GM12892 (cell line): ENCODE results near the gene ABCA1.

Source experiments
- POLR2A ChIP-seq: IDR thresholded peaks from 2 replicates; pipeline ENCODE4 v1.6.1; 2011; ENCODE audit warnings: low read depth, low read length, control low read depth
- POLR2AphosphoS5 ChIP-seq: IDR thresholded peaks from 2 replicates; pipeline ENCODE4 v1.6.1; 2011; ENCODE audit warnings: low read depth, low read length, control low read depth
- TAF1 ChIP-seq: IDR thresholded peaks from 2 replicates; pipeline ENCODE4 v1.6.1; 2011; ENCODE audit warnings: low read depth, mild to moderate bottlenecking, control low read depth, low read length, borderline replicate concordance

DNA sequence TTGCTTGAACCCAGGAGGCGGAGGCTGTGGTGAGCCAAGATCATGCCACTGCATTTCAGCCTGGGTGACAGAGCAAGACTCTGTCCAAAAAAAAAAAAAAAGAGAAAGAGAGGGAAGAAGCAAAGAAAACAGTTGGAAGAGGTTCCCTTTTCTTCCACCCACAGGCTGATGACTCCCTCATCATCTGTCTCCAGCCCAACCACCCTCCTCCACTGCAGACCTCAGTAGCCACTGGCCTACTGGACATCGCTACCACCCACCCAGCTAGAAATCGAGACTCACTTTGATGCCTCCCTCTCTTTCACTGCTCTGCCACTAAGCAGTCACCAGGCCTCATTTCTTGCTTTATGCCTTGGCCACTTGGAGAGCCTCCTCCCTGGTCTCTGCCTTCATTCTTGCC is 92.8 kb downstream of the ABCA1 start:
- TF ChIP-seq POLR2A (no peak), TAF1 (no peak), POLR2AphosphoS5 (no peak)
